GM12873 (cell line): Measurements from ENCODE around the gene ROM1.

Source experiments
- CTCF ChIP-seq: IDR thresholded peaks from 2 replicates; pipeline ENCODE4 v1.5.1; 2012; ENCODE audit warnings: low read depth, mild to moderate bottlenecking, moderate library complexity, low read length, control low read depth; ENCODE audit not compliant: insufficient read depth; ENCODE audit errors: missing control alignments

Gene ROM1

GRCh38 chr11:62573592-62574362 is 39.3 kb upstream of the ROM1 start, which contains the start of gene EEF1G:
Gene EEF1G, minus strand, starts transcription at chr11:62573891. Its CDS starts 49 bp downstream, at chr11:62573842.
- TF ChIP-seq CTCF = no peak

- no peak for TF ChIP-seq CTCF
Measured at GRCh38 chr11:62574363-62575071, 38.5 kb upstream of the ROM1 start.

- TF ChIP-seq CTCF = no peak
Measured at GRCh38 chr11:62575156-62575555, 37.9 kb upstream of the ROM1 start.

- no peak for TF ChIP-seq CTCF
Measured at GRCh38 chr11:62575837-62576236, 37.2 kb upstream of the ROM1 start.

GRCh38 chr11:62577046-62577714 is 35.9 kb upstream of the ROM1 start:
- no peak for TF ChIP-seq CTCF

- TF ChIP-seq CTCF = no peak
Measured at GRCh38 chr11:62578541-62578940, 34.5 kb upstream of the ROM1 start.

- no peak for TF ChIP-seq CTCF
Measured at GRCh38 chr11:62579252-62579651, 33.8 kb upstream of the ROM1 start.
